Astrocyte of the spinal cord (primary cell): ENCODE data around the gene E2F1.

Experiments used
- DNase-seq: peaks from one replicate; pipeline ENCODE4 v3.0.0; 2011; ENCODE audit warnings: low read depth, low spot score
- H3K4me3 ChIP-seq: 2 replicates; pipeline ENCODE4 v1.5.1; 2011; ENCODE audit warnings: low read depth, mild to moderate bottlenecking, low read length, moderate library complexity
- CTCF ChIP-seq: IDR thresholded peaks from 2 replicates; pipeline ENCODE4 v1.5.1; 2012; ENCODE audit warnings: low read depth, mild to moderate bottlenecking, low read length, inconsistent platforms
- in situ Hi-C: cut with HindIII; loops from 2 replicates; pipeline ENCODE4 v1.10.0; 2017; ENCODE audit warnings: low sequenced_read_pairs

The E2F1 gene

GRCh38 chr20:33629533-33629932 is 56.7 kb downstream of the E2F1 start:
- in situ Hi-C loops = no loop called here
- no peak for DNase-seq
- no peak for TF ChIP-seq CTCF
- no peak overlapping the region for H3K4me3 ChIP-seq

GRCh38 chr20:33627577-33628216 is 58.5 kb downstream of the E2F1 start:
- TF ChIP-seq CTCF = no peak
- DNase-seq = no peak
- in situ Hi-C loops = no loop called here
- H3K4me3 ChIP-seq = no peak overlapping the region

- DNase-seq = no peak
- in situ Hi-C loops = no loop called here
- no peak overlapping the region for H3K4me3 ChIP-seq
- TF ChIP-seq CTCF = no peak
These were observed 60.0 kb downstream of the E2F1 start for GRCh38 chr20:33626190-33626589.
